Measurements from ENCODE around the gene IL21R.

The IL21R gene

DNA sequence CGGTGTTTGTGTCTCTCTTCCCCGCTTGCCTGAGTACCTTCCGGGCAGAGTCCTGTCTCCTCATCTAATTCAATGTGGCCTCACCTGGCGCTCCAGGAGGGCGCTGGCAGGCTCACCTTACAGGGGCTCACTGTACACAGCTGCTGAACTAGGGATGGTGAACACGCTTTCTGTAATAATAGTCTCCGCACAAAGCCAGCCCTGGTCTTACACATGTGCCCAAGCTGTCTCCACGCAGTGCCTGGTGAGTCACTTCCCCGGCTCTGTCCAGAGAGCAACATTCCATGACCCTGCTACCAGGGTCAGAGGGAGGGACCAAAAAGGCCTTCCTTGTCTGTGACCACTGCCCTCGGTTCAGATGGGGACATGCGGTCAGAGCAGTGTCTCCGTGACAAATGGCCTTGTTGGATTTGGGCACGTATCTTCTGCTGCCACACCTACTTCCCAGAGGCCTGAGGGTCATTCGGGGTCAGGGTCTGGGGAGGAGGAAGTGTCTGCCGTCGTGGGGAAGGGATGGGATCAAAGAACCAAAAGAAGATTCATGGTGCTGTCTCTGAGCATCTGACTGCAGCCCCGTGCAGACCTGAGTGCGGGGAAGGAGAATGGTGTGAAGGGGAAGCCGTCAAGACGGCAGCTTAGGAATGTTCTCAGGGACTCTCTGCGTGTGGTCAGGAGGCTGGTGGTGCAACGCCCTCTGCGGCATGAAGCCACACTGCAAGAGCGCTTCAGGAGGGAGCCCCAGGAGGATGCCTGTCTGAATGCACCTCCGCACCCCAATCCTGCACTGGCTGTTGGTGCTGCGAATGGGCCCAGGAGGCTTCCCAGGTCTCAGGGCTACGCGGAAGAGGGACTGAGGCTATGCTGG, 68.8 kb downstream of the IL21R start:
- no peak for TF ChIP-seq CTCF (IDR thresholded peaks at IDR 0.05)
- Histone ChIP-seq H3K27ac (peak overlapping the region in 1 of 2 donors; percentile 11), H3K4me3 (no peak overlapping the region)
- DNase-seq (ENCODE audit: low spot score): no peak

DNA sequence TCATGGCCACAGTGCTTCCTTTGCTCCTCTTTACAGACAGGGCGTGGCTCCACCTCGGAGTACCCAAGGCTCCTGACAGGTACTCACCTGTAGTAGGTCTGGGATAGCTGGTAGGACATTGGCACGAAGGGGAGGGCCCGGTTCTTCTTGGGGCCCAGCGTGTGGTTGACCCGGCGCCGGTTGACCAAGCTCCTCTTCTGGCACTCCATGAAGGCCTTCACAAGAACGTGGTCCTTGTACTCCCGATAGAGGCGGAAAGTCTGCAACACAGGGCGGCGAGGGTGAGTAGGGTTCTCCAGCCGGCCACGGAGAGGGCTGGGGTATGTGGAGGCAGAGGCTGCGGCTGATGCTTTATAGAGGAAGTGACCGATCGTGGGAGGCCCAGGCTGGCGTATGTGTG, 69.7 kb downstream of the IL21R start:
- no peak for TF ChIP-seq CTCF (IDR thresholded peaks at IDR 0.05)
- no peak for DNase-seq (ENCODE audit: low spot score)
- no peak overlapping the region for H3K4me3 ChIP-seq
- H3K27ac ChIP-seq: no peak overlapping the region

DNA sequence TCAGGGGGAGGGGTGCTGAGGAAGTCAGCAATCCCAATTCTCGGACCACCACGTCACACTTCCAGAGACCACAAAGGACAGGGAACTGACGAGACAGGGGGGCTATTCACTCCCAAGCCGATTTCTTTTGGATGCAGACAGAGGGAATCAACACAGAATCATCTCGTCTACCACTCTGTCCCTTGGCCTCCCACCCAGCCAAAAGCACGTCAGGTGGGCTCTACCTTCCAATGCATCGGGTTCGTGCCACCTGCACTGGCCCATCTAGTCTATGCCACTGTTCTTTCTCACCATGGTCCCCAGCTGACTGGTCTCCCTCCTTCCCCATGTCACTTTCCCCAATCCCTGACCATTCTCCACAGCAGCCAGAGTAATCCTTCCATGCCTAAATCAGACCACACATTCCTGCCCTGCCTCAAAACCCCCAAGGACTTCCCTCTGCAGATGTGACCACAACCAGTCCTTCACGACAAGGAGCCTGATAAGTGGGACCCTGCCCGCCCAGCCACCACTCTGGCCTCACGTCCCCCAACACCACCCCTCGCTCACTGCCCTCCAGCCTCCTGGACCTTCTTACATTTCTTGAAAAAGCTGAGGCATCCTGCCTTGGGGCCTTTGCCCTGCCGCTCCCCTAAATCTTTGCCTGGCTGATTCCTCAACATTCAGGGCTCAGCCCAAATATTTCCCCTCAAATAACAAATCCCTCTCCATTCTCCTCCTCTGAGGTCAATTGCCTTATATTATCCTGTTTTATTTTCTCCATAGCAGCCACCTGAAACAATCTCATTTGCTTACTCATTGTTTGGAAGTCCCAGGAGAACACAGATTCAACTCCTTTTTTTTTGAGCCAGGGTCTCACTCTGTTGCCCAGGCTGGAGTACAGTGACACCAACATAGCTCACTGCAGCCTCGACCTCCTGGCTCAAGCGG, 70.4 kb downstream of the IL21R start:
- no peak for TF ChIP-seq CTCF (IDR thresholded peaks at IDR 0.05)
- Histone ChIP-seq H3K4me3 (no peak overlapping the region), H3K27ac (no peak overlapping the region)
- no peak for DNase-seq (ENCODE audit: low spot score)

GRCh38 chr16:27473101-27473900, 71.3 kb downstream of the IL21R start:
- DNase-seq (ENCODE audit: low spot score): no peak
- Histone ChIP-seq H3K27ac (no peak overlapping the region), H3K4me3 (no peak overlapping the region)
- no peak for TF ChIP-seq CTCF (IDR thresholded peaks at IDR 0.05)

DNA sequence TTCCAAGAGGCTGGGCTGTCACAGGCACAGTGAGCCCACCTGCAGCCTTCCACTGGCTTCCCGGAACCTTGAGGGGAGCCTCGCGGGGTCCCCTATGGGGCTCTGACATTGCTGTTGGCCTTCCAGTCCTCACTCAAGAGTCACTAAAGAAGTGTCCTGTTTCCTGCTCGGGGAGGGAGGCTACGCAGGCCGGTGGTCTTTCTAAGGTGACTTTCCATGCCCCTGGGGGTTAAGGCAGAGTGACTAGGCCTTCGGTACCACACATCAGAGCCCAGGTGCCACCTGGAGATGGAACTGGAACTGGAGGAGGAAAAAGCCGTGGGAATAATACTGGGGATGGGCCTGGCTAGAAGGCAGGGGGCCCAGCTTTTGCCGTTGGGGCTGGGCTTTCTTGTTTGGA, 72.1 kb downstream of the IL21R start:
- no peak overlapping the region for H3K4me3 ChIP-seq
- DNase-seq (ENCODE audit: low spot score): no peak
- H3K27ac ChIP-seq: no peak overlapping the region
- no peak for TF ChIP-seq CTCF (IDR thresholded peaks at IDR 0.05)

GRCh38 chr16:27474921-27475320, 72.9 kb downstream of the IL21R start:
- no peak for DNase-seq (ENCODE audit: low spot score)
- Histone ChIP-seq H3K4me3 (no peak overlapping the region), H3K27ac (no peak overlapping the region)
- TF ChIP-seq CTCF (IDR thresholded peaks at IDR 0.05): no peak
